CD4-positive, alpha-beta T cell treated with Interferon alpha-2 for 1 hour (primary cell): ENCODE measurements around the gene ETV3.

ENCODE experiments used
- DNase-seq, 2 donors: peaks; one replicate each; pipeline ENCODE4 v3.0.0-alpha.2; 2020 to 2022

The ETV3 gene

GRCh38 chr1:157158967-157159366 is 20.8 kb upstream of the ETV3 start:
- DNase-seq = no peak

DNA sequence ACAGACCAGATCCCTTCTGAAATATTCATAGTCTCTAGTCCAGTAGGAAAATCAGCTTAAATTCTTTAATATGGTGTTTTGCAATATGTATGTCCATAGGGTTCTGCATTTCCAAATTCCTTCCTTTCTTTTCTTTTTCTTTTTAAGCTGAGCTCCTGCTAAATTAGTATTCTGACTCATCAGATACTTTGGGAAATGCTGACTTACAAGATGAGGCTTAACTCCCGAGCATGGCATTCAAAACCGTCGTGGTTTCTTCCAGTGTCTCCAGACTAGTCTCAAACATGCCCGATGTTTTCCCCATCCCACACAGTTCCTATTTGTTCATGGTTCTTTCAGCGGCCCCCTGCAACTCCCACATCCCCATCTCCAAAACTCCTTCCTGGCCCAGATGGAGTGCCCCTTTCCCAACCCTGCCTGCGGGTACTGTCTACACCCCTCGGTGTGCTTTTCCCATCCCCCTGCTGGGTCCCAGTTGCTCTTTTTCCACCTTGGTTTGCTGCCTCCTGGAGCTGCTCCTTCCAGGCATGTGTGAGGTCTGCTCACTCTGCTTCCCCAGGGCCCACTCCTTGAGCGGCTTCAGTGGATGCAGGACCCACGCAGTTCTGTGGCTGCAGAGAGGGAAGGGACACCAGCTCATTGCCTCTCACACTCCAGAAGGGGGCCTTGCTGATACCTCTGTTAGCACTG is 19.5 kb upstream of the ETV3 start:
- no peak for DNase-seq

DNA sequence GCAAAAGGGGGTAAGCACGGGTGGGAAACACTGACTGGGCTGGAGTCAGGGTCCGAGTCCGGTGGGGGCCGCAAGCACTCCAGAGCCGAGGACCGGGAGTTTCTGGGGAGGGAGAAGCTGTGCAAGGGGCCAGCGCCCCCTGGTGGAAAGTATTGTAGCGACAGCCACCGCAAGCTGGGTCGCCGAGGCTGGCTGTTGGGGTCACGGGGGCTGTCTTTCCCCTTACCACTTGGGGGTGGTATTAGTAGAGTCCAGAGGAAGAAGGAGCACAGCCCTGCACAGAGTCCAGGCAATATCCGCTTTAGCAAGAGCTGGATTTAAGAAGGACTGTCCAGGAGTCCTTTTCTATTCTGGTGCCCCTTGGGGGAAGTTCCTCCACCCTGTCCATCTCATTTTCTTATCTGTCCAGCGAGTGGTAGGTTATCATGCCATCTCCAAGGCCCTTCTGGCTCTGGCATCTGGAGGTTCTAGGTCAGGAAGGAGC is 17.9 kb upstream of the ETV3 start:
- DNase-seq = peak; percentile 72 to 79

- DNase-seq = no peak
These were observed 17.5 kb upstream of the ETV3 start for GRCh38 chr1:157155658-157156057.

DNA sequence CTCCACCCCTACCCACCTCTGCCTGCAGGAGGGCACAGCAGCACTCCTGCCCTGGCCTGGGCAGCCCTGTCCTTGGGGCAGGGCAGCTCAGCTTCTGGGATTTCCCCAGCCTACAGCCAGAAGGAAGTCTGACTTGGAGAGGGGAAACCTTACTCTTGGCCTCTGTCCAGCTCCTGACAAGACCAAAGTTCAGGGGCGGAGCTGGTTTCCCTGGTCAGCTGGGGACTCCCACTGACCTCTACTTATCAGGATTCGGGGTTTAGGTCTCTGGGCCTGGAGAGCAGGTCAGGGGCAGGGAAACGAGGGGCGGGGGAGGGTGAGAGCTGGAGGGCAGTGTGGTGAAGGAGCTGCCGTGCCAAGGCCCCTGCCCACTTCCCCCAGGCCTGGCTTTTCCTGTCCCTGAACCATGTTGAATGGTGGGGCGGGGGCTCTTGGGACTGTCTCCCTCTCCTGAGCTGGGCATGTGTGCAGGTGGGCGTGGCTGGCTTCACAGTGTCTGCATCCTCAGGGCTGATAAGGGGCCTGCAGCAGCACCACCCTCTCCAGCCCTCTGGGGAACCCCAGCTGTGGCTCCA is 16.8 kb upstream of the ETV3 start:
- DNase-seq = peak in 1 of 2 donors; percentile 36

- DNase-seq = no peak
These were observed 16.1 kb upstream of the ETV3 start for GRCh38 chr1:157154291-157154690.

DNA sequence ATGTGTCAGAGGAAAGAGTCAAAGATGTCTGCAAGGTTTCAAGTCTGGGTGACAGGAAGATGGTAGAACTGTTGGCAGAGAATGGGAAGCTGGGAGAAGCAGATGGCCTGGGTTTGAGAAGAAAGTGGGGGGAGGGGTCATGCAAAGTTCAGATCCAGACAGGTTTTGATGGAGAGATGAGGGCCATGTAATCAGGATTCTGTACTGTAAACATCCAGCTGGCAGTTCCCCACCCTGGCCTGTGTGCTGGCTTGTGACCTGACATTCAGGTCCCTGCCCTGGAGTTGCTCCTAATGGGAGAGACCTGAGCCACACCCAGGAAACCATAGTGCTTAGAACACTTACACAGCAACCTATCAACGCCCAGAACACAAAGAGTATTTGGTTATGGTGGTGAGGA is 15.6 kb upstream of the ETV3 start:
- DNase-seq = no peak

DNA sequence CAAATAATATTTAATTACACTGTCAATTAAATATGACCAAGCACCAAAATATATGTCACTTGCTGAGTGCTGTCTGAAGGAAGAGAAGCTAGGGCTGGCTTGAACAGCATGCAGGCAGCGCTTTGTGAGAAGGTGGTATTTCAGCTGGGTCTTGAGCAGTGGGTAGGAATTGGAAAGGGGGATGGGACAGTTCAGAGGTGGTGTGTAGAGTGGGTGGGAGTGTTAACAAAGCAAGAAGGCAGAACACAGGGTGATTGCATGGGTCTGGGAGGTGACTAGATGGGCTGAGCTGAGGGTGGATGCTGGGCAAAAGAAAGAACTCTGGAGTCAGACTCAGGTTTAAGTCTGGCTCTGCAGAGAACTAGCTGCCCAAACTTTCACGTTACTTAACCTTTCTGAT is 14.3 kb upstream of the ETV3 start:
- DNase-seq = no peak

DNA sequence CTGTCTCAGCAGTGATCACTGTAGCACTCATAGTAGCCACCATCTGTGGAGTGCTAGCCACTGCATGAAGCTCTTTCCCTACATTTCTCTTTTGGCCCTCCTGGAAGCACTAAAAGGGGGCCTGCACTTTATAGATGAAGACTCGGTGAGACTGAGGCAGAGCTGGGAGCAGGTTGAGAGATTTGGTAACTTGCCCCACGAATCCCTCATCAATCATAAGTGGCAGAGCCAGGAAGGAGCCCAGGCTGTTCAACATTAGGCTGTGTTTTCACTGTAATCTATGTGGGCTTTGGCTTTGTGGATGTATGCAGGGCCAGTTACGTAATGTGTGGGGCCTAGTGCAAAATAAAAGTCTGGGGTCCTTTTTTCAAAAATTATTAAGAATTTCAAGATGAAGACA is 13.3 kb upstream of the ETV3 start:
- DNase-seq = no peak

DNA sequence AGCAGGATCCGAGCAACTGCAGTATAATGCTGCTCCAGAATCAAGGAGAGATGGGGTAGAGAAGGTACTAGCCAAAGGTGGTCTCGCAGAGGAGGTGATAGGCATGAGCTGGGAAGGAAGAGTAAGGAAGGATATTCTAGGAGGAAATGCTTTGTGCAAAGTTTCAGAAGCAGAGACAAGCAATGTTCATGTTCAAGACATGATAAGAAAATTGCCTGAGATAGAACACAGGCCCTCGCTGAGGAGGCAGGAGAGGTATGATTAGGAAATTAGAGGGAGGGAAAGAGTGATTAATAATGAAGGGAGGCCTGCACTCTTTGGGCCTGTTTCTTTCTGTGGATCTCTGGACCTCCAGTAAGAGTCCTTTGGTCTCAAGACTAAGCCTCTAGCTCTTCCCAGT is 12.9 kb upstream of the ETV3 start:
- no peak for DNase-seq

- no peak for DNase-seq
These were observed 12.4 kb upstream of the ETV3 start for GRCh38 chr1:157150631-157151030.

DNA sequence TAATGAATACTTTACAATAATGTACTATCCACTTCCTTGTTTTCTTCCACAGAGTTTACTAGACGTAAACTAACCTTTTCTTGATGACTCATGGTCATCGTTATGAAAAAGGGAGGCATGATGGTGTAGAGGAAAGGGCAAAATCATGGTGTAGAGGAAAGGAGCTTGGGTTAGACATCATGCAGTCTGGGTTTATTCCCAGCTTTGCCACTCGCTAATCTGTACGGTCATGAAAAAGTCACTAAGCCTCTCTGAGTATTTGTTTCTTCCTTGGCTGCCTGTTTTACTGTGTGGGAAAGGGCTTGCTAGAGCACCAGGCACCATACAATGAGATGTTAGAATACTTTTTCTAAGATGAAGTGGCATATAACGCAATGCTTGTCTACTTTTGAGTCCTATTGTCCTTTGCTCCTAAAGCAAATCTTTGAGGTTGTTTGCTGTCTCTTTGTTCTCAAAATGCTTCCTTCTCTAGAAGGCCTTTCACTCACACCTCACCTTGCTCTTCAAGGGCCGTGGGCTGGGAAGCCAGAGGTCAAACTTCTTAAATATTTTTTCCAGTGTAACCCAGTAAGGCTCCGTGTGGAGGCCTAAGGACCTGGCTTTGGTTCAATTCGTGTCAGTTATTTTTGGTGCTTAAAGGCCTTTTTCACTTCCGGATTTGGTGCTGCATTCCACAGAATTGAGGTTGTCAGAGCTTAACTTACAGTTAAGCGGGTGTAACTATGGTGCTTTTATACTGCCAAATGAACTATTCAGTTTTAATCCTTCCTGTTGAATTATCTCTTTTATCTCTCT is 9.9 kb upstream of the ETV3 start:
- DNase-seq = no peak

DNA sequence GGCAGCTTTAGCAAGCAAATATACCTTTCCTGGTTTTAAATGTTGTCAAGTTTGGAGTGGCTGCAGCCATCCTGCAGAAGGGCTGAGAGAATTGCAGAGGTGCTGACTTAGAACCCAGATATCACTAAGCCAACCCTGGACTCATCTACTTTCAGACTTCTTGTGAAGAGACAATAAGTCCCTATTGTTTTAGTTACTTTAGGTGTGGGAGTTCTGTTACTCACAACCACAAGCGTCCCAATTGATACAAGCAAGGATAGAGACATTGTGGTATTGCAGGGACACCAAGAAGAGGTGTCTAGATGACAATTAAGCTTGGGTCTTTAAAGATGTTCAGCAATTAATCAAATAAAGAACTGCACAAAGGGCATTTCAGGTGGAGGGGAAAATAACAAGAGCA is 8.8 kb upstream of the ETV3 start:
- no peak for DNase-seq

DNA sequence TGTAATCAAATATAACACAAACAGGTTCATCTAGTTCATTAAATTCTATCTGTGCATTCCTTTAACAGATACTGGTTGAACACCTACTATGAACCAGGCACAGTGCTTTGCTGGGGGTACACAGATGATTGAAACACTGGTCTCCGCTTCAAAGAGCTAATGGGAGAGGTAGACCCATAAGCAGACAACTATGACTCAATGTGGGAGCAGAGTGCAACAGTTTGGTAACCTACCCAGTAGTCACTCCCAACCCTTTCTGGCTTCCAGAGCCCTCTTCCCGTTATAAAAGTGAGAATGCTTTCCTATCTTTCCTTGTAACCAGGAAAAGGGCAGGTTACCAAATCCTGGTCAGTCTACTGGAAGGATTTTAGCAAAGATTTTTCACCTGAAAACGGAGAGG is 8.0 kb upstream of the ETV3 start:
- no peak for DNase-seq

DNA sequence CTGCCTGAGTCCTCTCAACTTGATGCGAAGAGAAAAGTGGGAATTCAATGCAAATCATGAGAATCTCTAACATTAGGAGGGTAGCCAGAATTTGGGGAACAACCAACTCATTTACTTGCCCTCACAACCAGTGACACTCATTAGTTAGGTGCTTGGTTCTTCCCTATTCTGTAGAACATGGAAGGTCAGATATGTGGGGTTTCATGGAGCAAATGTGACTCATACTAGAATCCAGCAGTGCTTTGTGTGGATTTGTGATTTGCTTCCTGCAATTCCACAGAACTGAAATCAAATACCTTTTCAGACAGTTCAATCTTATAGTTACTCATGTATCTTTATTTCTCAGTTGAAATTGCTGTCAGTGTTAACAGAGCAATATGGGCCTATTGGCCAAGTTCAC is 6.9 kb upstream of the ETV3 start:
- no peak for DNase-seq

- DNase-seq = no peak
These were observed 6.3 kb upstream of the ETV3 start for GRCh38 chr1:157144509-157144908.

DNA sequence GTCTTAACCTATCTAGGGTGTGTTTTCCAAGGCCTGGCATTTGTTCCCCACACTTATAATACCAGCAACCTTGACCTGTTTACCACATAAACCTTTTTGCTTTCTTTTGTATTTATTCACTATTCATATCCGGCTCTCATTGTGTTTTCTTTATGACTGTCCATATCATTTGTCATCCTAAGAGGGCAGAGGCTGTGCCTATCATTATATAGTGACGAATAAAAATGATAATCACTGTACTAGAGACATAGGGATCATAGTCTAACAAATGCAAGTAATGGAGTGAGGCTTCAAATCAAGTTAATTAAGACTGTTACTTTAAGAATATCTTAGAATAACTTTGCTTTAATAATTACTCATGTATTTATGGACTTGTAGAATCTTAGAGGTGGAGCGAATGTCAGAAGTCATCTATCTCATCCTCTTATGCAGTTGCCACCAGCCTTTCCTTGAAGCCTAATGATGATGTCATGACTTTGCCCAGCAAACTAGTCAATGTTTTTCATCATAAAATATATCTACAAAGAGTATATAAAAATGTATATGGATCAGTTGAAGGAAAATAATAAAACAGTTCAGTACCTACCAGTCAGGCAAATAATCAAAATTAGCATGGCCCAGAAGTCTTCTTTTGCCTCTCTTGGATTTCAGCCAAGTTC is 4.7 kb upstream of the ETV3 start:
- no peak for DNase-seq

GRCh38 chr1:157142201-157142600 is 4.0 kb upstream of the ETV3 start:
- no peak for DNase-seq

- no peak for DNase-seq
These were observed 3.1 kb upstream of the ETV3 start for GRCh38 chr1:157141212-157141855.

DNA sequence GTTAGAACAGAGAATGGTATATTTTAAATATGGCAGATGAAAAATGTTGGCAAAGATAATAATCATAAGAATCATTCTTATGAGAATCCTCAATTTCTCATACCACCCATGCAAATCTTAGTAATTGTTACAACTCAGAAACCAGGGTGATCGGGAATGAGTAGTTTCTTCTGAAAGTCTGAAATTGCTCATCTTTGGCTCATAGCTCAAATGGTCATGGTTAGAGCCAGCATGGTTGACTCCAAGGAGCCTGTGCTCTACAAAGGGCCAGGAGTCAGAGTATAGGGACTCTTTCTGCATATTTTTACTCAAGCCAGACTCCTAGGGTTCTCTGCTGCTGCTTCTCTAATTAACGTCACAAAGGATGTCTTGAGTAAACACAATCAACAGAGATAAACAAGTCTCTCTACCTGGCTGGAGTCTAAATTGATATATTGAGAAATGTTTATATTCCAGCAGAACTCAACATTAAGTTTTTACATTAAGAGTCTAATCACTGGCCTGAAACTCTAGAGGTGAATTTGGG is 1.9 kb upstream of the ETV3 start:
- DNase-seq = no peak

GRCh38 chr1:157139052-157139715 is 989 bp upstream of the ETV3 start:
- DNase-seq = no peak
